Measurements from ENCODE around the gene ABCG8. TPM values are rescaled to one million over a fixed set of nuclear protein-coding genes. Genes with fewer than 3 reads are reported as not detected.

ABCG8 gene
- total RNA-seq = under 0.01 TPM

DNA sequence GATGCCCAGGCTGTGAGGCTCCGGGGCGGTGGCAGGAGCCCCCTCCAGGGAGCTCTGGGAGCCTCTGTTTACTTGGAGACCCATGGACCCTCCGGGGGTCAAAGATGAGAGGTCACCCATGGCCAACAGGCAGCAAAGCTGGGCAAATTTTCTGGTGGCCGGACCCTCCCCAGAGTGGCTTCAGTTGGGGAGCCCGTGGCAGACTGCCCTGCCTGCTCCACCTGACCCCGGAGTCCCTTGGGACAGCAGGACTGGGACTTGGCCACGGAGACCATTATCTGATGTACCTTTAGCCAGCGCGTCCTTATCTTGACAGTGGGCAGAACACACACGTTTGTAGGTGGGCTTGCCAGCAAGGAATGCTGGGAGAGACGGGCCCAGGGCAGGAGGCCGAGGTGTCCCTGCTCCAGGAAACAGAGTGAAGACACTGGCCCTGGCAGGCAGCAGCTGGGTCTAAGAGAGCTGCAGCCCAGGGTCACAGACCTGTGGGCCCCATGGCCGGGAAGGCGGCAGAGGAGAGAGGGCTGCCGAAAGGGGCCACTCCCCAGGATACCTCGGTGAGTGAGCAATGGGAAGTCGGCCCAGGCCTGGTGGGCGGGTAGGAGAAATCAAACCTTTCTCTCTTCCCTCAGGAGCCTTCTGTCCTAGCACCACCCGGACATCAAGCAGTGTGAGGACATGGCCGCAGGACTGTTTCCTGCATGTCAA is at the start of gene ABCG8, which contains the start of gene ABCG5:
Gene ABCG8 (plus strand): TSS at position 412 of the 708 bp plus-strand sequence. CDS start 83 bp downstream, at position 495.
Gene ABCG5 (minus strand): TSS at position 280 of the 708 bp plus-strand sequence. CDS start 160 bp downstream, at position 120.
- DNase-seq (ENCODE audit: low read depth in 2 of 3, low spot score in 2 of 3) = no peak

DNA sequence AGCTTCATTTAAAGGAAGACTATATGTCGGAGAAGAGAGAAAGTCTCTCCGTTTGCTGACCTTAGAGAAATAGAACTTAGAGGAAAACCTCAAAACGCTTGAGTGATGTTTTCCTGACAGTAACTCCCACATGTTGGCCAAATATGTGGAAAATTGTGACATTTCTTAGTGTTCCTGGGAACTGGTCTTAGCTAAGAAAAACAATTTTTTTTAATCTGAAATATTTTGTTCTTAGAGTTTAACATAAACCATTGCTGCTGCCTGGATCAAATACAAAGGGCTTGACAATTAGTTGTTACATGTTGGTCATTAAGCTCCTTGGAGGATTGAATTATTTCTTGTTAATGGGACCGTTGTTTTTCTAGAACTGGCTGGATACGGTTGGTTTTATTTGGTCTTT is 48.6 kb upstream of the ABCG8 start:
- no peak for DNase-seq (ENCODE audit: low read depth in 2 of 3, low spot score in 2 of 3)

DNA sequence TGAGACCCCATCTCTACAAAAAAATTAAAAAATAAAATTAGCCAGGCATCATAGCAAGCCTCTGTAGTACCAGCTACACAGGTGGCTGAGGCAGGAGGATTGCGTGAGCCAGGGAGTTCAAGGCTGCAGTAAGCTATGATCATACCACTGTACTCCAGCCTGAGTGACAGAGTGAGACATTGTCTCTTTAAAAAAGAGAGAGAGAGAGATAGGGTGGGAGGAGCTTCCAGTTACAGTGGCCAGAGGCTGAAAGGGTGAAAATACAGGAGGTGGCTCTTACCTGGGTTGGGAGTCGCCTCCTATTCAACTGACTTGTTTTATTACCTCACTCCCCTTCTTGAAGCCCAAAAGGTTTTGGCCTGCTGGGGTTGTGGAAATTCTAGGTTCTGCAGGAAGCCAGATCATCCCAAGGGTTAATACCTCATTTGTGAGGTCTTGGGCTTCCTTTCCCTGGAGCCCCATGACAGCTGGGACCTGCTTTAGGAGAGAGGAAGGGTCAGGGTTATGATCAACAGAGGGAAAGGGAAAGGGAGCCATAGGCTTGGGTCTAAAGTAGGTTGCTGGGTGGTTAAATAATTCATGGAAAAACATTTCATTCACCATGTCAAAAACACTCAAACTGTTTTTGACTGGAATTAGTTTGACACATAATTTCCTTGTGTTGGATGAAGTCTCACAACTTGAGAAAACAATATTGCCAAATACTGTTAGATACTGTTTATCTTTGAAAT is 47.6 kb upstream of the ABCG8 start:
- no peak for DNase-seq (ENCODE audit: low read depth in 2 of 3, low spot score in 2 of 3)

DNA sequence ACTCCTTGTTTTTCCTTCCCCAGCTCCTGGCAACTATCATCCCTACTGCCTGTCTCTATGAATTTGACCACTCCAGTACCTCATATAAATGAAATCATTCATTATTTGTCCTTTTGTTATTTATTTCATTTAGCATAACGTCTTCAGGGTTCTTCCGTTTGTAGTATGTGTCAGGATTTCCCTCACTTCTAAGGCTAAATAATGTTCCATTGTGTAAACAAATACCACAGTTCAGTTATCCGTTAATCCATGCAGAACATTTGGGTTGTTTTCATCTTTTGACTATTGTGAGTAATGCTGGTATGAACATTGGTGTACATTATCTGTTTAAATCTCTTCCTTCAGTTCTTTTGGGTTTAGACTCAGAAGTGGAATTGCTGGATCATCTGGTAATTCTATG is 46.1 kb upstream of the ABCG8 start:
- DNase-seq (ENCODE audit: low read depth in 2 of 3, low spot score in 2 of 3) = no peak

DNA sequence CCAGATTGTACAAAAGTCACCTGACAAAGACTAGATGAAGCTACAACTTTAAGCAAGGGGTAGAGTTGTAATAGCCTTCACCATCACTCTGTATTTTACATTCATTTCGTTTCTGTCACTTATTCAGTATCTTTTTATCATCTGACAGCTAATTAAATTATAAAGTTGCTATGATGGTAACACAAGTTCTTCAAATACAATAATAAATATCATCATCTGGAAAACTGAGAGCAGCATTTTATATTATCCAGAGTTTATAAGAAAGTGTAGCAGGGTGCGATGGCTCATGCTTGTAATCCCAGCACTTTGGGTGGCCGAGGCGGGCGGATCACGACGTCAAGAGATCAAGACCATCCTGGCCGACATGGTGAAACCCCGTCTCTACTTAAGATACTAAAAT is 43.8 kb upstream of the ABCG8 start:
- DNase-seq (ENCODE audit: low read depth in 2 of 3, low spot score in 2 of 3) = no peak

DNA sequence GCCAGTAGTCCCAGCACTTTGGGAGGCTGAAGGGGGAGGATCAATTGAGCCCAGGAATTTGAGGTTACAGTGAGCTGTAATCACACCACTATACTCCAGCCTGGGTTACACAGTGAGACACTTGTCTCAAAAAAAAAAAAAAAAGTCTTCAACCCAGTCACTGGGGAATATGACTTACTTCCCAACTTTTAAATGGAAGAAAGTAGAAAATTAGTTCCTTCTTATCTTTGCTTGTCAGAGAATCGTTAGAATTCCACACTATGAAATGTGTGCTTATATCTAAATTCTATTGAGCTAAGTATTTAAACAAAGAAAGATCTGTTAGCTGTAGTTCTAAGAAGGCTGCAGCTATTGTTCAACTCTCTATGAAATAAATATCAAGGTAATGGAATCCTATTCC is 42.6 kb upstream of the ABCG8 start:
- no peak for DNase-seq (ENCODE audit: low read depth in 2 of 3, low spot score in 2 of 3)

DNA sequence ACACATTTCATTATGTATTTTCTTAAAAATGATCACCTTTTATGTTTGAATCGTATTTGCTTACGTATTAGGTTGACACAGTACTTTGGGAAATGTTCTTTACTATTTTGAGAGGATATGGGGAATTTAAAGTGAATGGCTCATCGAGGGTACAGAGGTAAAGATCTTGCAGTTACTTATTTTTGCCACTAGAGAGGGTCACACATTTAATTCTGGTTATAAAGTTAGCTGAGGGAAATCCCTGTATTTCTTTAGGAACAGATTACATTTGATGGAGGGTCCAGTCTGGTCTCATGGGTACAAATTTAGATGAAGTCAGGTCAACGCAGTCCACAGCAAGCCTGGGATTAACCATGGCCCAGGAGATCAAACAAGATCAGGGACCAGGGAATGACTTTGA is 40.5 kb upstream of the ABCG8 start:
- no peak for DNase-seq (ENCODE audit: low read depth in 2 of 3, low spot score in 2 of 3)

DNA sequence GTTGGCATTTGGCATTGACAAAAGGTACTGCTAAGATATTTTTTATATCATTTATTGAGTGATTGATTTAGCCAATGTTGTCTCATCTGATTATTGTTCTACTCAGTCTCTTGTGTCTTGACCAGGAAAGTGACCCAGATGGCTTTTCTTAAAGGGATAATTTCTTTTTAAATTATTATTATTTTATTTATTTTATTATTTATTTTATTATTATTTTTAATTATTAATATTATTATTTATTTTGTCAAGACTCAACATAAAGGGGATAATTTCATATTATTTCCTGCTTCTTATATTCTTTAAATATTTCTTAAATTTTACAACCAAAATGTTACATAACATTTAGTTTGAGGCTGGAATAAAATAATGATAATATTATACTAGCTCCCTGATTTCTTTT is 37.9 kb upstream of the ABCG8 start:
- no peak for DNase-seq (ENCODE audit: low read depth in 2 of 3, low spot score in 2 of 3)

DNA sequence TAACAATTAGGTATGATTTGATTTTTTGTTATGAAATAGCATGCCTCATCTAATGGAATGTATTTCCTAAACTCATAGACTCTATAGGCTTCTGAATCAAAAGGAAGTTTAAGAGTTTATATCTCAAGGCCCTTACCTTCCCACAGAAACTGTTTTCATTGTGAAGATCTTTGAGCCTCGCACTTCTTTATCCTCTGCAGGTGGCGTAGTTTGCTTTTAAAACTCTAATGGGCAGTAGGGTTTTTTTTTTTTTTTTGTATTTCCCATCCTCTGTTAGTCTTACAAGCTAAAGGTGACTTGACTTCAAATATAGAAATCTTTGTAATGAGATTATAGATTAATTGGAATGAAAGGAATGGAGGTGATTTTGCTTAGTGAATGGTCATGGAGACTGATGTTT is 36.6 kb upstream of the ABCG8 start:
- DNase-seq (ENCODE audit: low read depth in 2 of 3, low spot score in 2 of 3) = no peak

DNA sequence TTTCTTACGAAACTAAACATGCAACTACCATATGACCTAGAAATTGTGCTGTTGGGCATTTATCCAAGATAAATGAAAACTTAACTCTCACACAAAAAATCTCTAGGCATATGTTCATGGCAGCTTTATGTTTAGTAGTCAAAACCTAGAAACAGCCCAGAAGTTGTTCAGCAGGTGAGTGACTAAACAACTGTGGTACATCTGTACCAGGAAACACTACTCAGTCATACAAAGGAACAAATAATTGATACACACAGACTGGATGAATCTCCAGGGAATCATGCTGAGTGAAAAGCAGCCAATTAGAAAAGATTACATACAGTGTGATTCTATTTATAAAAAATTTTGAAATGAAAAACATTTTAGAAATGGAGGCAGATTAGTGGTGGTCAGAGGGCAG is 35.7 kb upstream of the ABCG8 start:
- no peak for DNase-seq (ENCODE audit: low read depth in 2 of 3, low spot score in 2 of 3)

DNA sequence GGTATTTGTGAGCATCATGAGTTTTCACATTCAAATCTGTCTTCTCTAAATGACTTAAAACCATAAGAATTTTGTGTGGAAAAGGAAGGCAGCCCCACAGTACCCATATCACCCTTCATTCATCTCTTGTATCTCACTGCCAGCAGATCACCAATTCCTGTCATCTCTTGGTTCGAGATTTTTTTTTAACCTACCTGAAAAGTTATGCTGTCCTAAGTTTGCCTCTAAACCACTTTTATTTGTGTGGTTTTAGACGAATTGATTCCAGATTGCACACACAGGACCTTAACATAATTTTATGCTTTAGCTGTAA is 32.1 kb upstream of the ABCG8 start:
- no peak for DNase-seq (ENCODE audit: low read depth in 2 of 3, low spot score in 2 of 3)

DNA sequence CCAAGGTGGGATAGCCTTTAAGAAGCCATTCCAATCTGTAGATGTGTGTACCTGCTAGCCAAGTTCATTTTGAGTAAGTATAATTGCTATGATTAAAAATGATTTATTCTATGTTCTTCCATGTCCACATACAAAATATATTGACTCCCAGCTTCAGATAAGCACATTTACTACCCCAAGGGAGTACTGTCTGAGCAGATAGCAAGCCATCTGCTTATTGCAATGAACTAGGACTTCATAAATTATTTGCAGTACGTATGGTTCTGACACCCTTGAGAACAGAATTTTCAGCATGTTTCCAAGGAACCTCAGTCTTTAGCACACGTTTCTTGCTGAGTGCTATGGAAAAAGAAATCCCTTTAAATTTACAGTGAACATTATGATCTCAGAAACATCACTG is 28.3 kb upstream of the ABCG8 start:
- DNase-seq (ENCODE audit: low read depth in 2 of 3, low spot score in 2 of 3) = no peak

DNA sequence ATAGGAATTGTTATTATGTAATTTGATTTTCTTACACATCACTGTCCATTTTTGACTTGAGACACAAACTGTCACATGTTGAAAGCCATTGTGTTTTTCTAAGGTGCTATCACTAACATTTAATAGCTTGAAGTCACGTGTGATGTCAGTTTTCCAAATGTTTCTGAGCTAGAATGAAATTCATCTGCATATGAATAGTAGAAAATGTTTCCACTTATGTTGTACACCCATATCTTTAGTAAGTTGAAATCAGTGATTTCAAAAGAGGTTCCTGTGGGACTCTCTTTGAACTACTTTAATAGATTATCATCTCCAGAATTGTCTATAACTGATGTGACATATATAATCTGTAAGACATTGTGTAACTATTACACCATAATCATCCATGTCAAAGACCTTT is 27.9 kb upstream of the ABCG8 start:
- DNase-seq (ENCODE audit: low read depth in 2 of 3, low spot score in 2 of 3) = no peak

DNA sequence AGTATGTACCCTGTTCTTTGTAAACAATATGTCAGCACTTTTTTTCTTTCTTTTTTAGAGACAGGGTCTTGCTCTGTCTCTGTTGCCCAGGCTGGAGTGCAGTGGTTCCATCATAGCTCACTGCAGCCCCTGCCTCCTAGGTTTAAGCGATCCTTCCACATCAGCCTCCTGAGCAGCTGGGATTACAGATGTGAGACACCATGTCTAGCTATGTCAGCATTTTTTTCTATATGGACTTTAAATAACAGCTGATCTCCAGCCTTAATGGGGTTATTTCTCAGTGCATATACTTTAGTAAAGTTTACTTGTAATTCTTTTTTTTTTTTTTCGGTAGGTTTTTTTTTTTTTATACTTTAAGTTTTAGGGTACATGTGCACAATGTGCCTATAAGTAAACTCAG is 26.8 kb upstream of the ABCG8 start:
- no peak for DNase-seq (ENCODE audit: low read depth in 2 of 3, low spot score in 2 of 3)

DNA sequence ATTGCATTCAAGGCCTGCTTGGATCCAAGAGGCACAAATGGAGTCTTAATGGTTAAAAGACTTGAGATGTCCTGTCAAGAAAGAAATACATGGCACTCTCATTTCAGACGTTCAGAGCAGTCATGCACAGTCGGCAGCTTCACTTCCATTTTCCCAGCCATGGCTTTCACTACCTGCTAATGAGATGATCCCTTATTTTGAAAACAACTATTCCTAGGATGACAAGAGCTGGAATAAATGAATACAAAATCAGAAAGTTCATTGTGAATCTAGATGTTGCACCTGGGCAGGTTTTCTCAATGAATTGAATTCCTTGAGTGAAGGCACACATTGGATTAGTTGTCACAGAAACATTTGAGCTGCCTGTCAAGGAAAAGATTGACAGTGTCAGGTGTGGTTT is 25.8 kb upstream of the ABCG8 start:
- no peak for DNase-seq (ENCODE audit: low read depth in 2 of 3, low spot score in 2 of 3)

DNA sequence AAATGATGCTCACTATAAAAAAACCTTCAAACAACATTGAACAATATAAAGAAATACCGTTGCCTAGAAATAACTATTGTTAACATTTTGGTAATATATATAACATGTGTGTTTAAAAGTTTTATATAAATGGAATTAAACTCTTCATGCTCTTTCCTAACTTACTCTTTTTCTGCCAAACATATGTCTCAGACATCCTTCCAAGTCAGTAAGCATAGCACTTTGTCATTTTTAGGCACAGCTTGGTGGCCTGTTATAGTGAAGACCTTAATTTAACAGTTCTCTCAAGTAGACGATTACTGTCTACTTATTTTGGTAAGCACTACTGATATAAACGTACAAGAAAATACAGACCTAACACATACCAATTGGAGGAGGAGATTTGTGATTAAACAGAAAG is 24.1 kb upstream of the ABCG8 start:
- DNase-seq (ENCODE audit: low read depth in 2 of 3, low spot score in 2 of 3) = no peak

DNA sequence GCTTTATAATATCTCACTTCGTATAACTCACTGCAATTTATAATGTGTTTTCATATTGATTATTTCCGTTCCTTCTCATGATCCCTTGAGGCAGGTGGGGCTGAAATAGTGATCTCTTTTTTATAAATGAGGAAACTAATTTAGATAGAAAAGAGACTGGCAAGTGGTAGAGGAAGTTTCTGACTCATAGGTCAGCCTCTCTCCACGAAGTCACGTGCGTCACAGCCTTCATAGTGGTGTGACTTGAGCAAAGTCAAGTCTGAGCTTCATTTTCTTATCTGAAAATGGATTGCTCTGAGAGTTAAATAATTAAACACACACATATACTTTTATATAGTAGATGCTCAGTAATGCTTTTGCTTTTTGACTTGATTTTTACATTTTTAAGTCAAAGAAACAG is 20.0 kb upstream of the ABCG8 start:
- peak in 2 of 3 donors; percentile 14 to 29 for DNase-seq (ENCODE audit: low read depth in 2 of 3, low spot score in 2 of 3)

DNA sequence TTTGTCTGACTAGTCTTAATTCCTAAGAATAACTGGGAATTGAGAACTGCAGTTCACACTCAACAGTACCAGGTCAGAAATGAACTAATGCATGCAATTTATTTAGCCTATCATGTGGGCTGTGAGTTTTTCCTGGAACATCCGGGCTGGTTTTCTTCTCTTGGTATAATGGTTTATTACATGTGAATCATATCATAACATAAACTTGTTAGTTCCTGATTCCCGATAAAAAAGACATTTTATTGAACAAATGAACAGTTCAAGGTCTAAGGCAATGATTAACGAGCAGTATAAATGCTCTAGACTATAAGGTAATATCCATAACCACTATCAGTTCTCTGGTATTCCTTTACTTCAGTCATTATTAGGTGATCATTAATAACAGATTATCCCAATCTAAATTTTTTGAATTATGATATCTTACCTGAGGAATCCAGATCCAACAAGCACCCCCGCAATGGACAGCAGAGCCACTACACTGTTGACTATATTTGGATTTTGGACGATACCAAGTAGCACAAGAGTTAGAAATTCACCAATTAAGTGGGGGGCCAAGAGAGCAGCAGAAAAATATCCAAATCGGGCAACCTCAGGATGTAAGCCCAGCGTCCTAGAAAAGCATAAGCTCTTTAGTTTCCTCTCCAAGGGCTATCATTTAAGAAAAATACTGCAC is 19.1 kb upstream of the ABCG8 start:
- DNase-seq (ENCODE audit: low read depth in 2 of 3, low spot score in 2 of 3) = no peak

DNA sequence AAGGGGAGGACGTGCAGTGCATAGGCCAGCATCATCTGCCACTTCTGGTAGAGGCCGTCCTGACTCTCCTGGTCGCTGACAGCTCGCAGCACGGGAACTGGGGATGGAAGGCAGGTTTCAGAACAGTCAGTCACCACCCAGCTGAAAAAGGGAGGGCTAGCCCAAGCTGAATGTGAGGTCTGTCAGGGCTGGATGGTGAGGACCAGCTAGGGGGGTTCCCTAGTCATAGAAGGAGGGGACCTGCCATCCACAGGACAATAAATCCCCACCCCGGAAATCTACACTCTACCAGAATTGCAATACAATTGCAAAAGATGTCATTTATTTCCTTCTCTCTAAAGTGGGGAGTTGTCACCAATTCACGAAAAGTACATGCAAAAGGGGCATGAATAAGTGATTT is 15.9 kb upstream of the ABCG8 start:
- DNase-seq (ENCODE audit: low read depth in 2 of 3, low spot score in 2 of 3) = no peak

DNA sequence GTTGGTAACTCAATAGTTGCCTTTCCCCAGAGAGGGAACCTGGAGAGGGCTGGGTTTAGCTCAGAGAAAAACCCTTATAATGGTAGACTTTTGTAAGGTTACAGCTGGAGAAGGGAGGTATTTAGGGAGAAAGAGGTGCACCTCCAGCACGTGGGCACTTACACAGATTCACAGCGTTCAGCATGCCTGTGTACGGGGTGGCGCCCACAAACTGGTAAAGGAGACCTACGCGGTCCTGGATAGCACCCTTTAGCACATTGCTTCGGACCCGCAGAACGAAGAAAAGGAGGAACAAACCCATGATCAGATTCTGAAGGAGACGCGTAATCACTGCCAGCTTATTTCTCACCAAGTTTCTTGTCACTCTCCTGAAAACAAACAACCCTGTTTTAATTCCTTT is 15.0 kb upstream of the ABCG8 start:
- no peak for DNase-seq (ENCODE audit: low read depth in 2 of 3, low spot score in 2 of 3)

DNA sequence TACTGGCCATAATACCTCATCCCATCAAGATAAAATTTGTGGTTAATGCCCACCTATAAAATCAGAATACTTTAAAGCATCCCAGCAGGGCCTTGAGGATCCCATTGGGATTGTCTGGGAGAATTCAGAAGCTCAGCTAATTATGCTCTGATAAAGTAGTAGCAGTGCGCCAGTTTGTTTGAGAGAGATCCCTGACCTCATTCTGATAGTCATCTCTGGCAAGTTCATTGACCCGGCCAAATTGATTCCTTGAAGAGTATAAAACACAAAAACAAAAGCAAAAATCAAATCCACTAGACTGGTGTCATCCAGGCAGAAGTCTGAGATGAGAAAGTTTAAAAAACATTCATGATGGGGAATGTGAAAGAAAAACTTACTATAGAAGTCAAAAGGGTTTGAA is 14.3 kb upstream of the ABCG8 start:
- DNase-seq (ENCODE audit: low read depth in 2 of 3, low spot score in 2 of 3) = no peak

DNA sequence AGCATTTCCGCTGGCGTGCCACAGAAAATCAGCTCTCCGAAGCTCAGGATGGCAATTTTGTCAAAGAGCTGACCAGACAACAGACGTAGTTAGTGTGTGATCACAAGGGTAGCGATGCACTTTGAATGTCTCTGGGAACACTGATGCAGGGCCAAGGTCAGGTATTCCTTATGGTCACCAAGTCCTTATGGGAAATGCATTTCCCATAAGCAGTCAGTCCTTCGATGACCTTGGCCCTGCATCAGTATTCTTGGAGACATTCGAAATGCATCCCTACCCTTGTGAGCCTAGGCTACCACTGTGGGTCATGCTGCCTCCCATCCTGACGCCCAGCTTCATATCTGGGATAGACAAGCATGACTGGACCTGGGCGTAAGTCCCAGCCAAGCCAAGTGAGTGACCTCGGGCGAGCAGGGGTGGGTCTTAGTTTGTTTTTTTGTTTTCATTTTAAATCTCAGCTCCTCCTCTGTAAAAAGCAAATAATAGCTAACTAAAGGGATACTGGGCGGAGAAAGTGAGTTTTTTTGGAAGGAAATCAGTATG is 13.7 kb upstream of the ABCG8 start:
- no peak for DNase-seq (ENCODE audit: low read depth in 2 of 3, low spot score in 2 of 3)

Data from hematopoietic multipotent progenitor cell (in vitro differentiated cells).